ENCODE measurements around the gene EVL. TPM values are rescaled to one million over a fixed set of nuclear protein-coding genes. Genes with fewer than 3 reads are reported as not detected.

Gene EVL
- total and polyA plus RNA-seq, 2 of the 8 experiments (the other 6 are each of a cell fraction or from before 2014, with no cell fraction given): 30.7 to 64.6 TPM

DNA sequence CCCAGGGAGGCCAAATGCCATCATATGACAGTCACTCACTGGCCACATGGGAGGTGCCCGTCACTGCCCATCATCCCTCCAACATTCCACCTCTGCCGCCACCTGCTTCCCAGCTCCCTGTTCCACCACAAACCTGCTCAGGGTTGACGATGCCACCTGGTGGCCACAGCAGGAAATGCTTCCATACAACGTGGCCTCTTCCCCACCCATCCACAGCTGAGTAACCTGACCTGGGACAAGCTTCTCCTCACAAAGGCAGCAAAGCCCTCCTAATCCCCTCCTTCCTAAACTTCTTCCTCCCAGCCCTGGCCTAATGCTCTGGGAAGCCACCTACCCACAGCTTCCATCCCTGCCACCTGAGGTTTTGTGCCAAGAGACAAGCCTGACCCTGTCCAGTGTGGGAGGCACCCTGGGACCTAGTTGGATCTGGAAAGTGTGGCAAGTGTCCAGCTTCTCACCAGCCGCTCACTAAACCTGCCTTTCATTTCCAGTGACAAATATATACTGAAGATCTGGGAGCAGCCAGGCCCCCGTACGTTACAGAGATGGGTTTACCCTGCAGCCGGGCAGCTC lies 89.9 kb downstream of the EVL start (continued):
- no peak for TF ChIP-seq KDM5A (IDR thresholded peaks at IDR 0.05; ENCODE audit: low read length)
- TF ChIP-seq SRF (IDR thresholded peaks at IDR 0.05; ENCODE audit: low read depth, low read length): no peak
- no peak for TF ChIP-seq HDAC6 (IDR thresholded peaks at IDR 0.05; ENCODE audit: low read depth, low read length)
- TF ChIP-seq EP300 (IDR thresholded peaks at IDR 0.05; ENCODE audit: borderline replicate concordance in 1 of 2, low read depth in 2 of 2, low read length in 2 of 2): 0 out of 3 replicates have a peak, but pooled peaks of 1 of the 2 experiments have one; percentile 22
- no peak for TF ChIP-seq SIX5 (IDR thresholded peaks at IDR 0.05; ENCODE audit: low read depth, low read length)
- TF ChIP-seq CREB1 (IDR thresholded peaks at IDR 0.05): peak; percentile 64; the same call in 1 of the 2 replicates
- no peak for TF ChIP-seq CHD2 (IDR thresholded peaks at IDR 0.05; ENCODE audit: low read length)
- TF ChIP-seq SIN3A (conservative IDR thresholded peaks at IDR 0.05 in 1 of 2, IDR thresholded peaks at IDR 0.05 in 1 of 2; ENCODE audit: low read depth in 1 of 2, low read length in 2 of 2): peak in 1 of 2 experiments; percentile 79; a peak in 2 of 4 replicates
- TF ChIP-seq RXRA (IDR thresholded peaks at IDR 0.05; ENCODE audit: insufficient read depth, low read depth, low read length): no peak
- TF ChIP-seq SP2 (IDR thresholded peaks at IDR 0.05; ENCODE audit: low read length): no peak
- no peak for TF ChIP-seq TAF7 (optimal IDR thresholded peaks at IDR 0.05; ENCODE audit: borderline replicate concordance, low read depth, low read length)
- TF ChIP-seq POU5F1 (IDR thresholded peaks at IDR 0.05; ENCODE audit: low read depth, low read length): no peak
- TF ChIP-seq KDM4A (IDR thresholded peaks at IDR 0.05; ENCODE audit: low read depth, low read length, severe bottlenecking): no peak
- TF ChIP-seq POLR2A (IDR thresholded peaks at IDR 0.05; ENCODE audit: control extremely low read depth in 1 of 2, low read depth in 2 of 2, low read length in 2 of 2): no peak
- TF ChIP-seq BRCA1 (IDR thresholded peaks at IDR 0.05; ENCODE audit: low read depth, low read length): no peak
- TF ChIP-seq ZNF274 (IDR thresholded peaks at IDR 0.05; ENCODE audit: borderline replicate concordance, extremely low read depth, low read length): no peak
- TF ChIP-seq SAP30 (IDR thresholded peaks at IDR 0.05; ENCODE audit: insufficient read depth, insufficient replicate concordance, low read length): no peak
- TF ChIP-seq, protein P1, sequence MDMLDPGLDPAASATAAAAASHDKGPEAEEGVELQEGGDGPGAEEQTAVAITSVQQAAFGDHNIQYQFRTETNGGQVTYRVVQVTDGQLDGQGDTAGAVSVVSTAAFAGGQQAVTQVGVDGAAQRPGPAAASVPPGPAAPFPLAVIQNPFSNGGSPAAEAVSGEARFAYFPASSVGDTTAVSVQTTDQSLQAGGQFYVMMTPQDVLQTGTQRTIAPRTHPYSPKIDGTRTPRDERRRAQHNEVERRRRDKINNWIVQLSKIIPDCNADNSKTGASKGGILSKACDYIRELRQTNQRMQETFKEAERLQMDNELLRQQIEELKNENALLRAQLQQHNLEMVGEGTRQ (IDR thresholded peaks at IDR 0.05; ENCODE audit: low read length): no peak
- TF ChIP-seq JUND (IDR thresholded peaks at IDR 0.05; ENCODE audit: low read length): no peak
- peak; percentile 38; the same call in 1 of the 2 replicates for TF ChIP-seq GABPA (IDR thresholded peaks at IDR 0.05; ENCODE audit: borderline replicate concordance, insufficient read depth, low read length)
- TF ChIP-seq TEAD4 (IDR thresholded peaks at IDR 0.05; ENCODE audit: low read depth, low read length): peak; percentile 91
- no peak for TF ChIP-seq MAFK (IDR thresholded peaks at IDR 0.05; ENCODE audit: low read depth, low read length)
- no peak for TF ChIP-seq CHD1 (IDR thresholded peaks at IDR 0.05; ENCODE audit: low read depth, low read length)
- TF ChIP-seq RNF2 (IDR thresholded peaks at IDR 0.05; ENCODE audit: borderline replicate concordance, low read depth, low read length, missing control alignments, poor library complexity, severe bottlenecking): no peak

Measured in H1 (cell line).